Lower lobe of right lung (tissue), 2 donors: ENCODE data around the gene LHFPL6. TPM values are rescaled to one million over a fixed set of nuclear protein-coding genes. Genes with fewer than 3 reads are reported as not detected.

ENCODE experiments used
- ATAC-seq, 2 donors: fragments of 200-7000 bp; cut with Tn5 transposase; one replicate each; pipeline ENCODE4 v1.9.1; 2020 to 2022; ENCODE audit warnings: mild to moderate bottlenecking in 2 of 2, moderate library complexity in 2 of 2
- DNase-seq: peaks from one replicate; pipeline ENCODE4 v3.0.0-alpha.2; 2020
- H3K27ac ChIP-seq: fragments of 200-600 bp; one replicate; pipeline ENCODE4 v1.8.0; 2022
- H3K27me3 ChIP-seq: fragments of 200-600 bp; one replicate; pipeline ENCODE4 v1.8.0; 2022; ENCODE audit warnings: low read depth
- H3K36me3 ChIP-seq: fragments of 200-600 bp; one replicate; pipeline ENCODE4 v1.8.0; 2022; ENCODE audit warnings: mild to moderate bottlenecking
- H3K4me1 ChIP-seq: fragments of 200-600 bp; one replicate; pipeline ENCODE4 v1.8.0; 2022
- H3K4me3 ChIP-seq: fragments of 200-600 bp; one replicate; pipeline ENCODE4 v1.8.0; 2022; ENCODE audit warnings: mild to moderate bottlenecking
- H3K9me3 ChIP-seq: fragments of 200-600 bp; one replicate; pipeline ENCODE4 v1.8.0; 2022
- intact Hi-C: fragments of 100-400 bp; cut with DNase I; formaldehyde crosslinking; loops from one replicate; pipeline ENCODE4 v1.11.0; 2022
- total RNA-seq: library from RNA; stranded (reverse); fragmentation: NEBNext Ultra II Directional; extraction: Animal tissue kit (Norgen Biotek cat#: 25700); gene quantifications from one replicate; pipeline ENCODE4 v1.2.1, GENCODE V29; 2021
- TF ChIP-seq, protein P1 (sequence below): fragments of 200-600 bp; IDR thresholded peaks from one replicate; pipeline ENCODE4 v1.8.0; 2022; ENCODE audit warnings: antibody characterized with exemption, mild to moderate bottlenecking
- donor health status: DM: no; HTN: yes; CAD: no; lungs with severe emphysema.

The LHFPL6 gene
- total RNA-seq, 1 donor from 2014 or later = 68.7 TPM

DNA sequence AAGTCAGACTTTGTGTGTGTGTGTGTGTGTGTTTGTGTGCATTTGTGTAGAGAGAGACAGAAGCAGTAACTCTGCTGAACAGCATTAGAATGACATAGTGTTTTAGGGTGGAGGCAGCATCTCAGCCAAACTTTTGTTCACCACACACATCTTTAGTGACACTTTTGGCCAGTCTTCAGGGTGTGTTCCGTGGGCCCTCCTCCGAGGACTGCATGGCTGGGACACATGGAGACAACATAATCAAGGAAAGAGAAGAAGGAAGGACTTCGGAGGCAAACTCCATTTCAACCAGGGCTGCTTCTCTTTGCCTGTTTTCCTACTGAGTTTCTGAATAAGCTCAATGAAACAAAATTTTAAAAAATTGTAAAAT lies 205.1 kb downstream of the LHFPL6 start:
- ATAC-seq (no peak), DNase-seq (no peak)
- TF ChIP-seq, protein P1, sequence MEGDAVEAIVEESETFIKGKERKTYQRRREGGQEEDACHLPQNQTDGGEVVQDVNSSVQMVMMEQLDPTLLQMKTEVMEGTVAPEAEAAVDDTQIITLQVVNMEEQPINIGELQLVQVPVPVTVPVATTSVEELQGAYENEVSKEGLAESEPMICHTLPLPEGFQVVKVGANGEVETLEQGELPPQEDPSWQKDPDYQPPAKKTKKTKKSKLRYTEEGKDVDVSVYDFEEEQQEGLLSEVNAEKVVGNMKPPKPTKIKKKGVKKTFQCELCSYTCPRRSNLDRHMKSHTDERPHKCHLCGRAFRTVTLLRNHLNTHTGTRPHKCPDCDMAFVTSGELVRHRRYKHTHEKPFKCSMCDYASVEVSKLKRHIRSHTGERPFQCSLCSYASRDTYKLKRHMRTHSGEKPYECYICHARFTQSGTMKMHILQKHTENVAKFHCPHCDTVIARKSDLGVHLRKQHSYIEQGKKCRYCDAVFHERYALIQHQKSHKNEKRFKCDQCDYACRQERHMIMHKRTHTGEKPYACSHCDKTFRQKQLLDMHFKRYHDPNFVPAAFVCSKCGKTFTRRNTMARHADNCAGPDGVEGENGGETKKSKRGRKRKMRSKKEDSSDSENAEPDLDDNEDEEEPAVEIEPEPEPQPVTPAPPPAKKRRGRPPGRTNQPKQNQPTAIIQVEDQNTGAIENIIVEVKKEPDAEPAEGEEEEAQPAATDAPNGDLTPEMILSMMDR = no peak
- no peaks in the 10 kb centered on the region for H3K9me3 ChIP-seq
- H3K4me1 ChIP-seq = no peaks in the 10 kb centered on the region
- no peak overlapping the region for H3K4me3 ChIP-seq
- no peaks in the 10 kb centered on the region for H3K27me3 ChIP-seq
- H3K36me3 ChIP-seq = no peaks in the 10 kb centered on the region
- intact Hi-C loops = no loop called here
- H3K27ac ChIP-seq = no peak overlapping the region

DNA sequence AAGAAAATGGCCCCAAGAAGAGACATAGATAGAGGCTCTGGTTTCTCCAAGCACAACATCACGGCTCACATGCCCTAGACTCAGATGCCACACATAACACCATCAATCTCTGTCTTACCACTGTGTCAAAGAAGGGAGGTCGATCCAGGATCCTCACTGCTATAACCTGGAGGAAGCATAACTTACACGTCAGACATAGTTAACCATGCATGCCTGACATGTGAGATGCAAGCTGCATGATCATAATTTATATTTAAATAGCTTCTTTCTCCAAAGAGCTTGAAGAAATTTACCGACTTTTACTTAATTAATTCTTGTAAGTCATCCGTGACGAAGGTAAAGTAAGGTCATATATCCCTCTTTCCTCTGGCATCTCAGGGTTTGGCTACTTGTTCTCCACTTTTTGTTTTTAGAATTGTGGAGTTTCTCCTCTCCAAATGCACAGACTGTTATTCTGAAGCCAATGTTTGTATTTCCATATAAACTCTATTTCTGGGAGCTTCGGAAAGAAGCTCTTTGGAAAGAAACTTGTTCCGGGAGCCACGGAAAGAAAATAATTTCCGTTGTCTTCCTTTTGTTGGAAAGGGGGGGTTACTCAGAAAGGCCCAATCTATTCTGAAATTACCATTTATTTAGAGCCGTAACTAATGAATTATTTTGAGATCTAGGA lies 205.6 kb downstream of the LHFPL6 start:
- TF ChIP-seq, protein P1 = no peak
- no peak for ATAC-seq
- intact Hi-C loops = no loop called here
- Histone ChIP-seq H3K9me3 (no peaks in the 10 kb centered on the region), H3K4me1 (no peaks in the 10 kb centered on the region), H3K36me3 (no peaks in the 10 kb centered on the region), H3K27me3 (no peaks in the 10 kb centered on the region), H3K27ac (no peak overlapping the region), H3K4me3 (no peak overlapping the region)
- DNase-seq = no peak

DNA sequence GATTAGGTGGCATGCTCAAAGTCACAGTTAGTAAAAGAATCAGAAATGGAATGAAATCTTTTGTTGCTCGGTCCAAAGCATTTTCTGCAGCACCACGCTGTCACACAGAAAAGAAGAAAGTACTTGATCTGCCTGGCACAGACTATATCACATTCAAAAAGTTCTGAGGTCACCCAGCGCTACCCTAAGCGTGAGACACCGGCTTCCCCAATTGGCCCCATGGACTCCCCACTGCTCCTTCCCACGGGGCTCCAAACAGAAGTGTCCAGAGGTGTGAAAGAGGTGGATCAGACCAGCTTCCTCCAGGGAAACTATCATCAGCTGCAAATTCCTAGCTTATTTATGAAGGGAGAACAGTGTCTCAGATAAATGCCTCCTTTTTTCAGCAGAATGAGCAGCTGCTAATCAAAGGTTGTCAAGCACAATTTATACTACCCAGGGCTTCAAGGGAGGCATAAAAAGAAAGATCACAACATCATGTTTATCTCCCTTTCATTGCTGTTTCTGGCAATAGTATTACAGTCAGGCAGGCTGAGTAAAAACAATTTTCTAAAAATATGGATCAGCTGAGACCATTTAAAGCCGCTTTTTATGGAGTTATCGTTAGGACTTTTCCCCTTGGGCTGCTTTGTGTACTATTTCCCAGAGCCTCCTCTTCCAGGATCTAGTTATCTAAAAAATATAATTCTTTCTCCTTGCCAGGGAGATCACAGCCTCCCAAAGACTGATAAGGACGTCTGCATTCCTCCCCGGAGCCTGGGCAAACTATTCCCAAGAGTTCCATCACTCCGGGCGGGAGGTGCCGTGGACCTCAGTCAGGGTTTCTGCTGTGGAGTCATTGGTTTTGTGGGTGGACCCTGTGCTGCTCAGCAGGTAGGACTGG lies 208.0 kb downstream of the LHFPL6 start:
- intact Hi-C loops = no loop called here
- ATAC-seq = no peak

DNA sequence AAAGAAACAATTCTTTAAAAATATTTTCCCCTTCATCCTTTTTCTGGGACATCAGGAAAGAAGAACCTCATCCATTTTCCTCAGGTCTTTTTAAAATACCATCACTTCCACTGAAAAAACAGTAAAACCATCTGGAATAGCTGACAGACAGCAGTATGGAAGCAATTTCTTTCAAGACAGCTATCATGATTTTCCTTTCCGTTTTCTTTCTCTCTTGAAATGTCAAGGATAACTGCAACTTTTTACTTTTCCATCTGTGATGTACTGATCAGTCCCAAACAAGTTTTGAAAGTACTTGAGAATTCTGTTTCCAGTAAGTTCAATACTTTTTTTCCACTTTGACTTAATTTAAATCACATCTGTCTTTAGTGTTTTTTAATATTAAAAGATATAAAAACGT lies 211.2 kb downstream of the LHFPL6 start:
- Histone ChIP-seq H3K27me3 (no peaks in the 10 kb centered on the region), H3K9me3 (no peaks in the 10 kb centered on the region), H3K4me3 (no peak overlapping the region), H3K36me3 (no peaks in the 10 kb centered on the region), H3K27ac (no peak overlapping the region), H3K4me1 (peaks cover 1% of the 10 kb centered on the region)
- ATAC-seq (no peak), DNase-seq (no peak)
- intact Hi-C loops = no loop called here
- TF ChIP-seq, protein P1 = no peak

More for the DNA sequence above, 208.0 kb downstream of the LHFPL6 start:
- no peak overlapping the region for H3K4me3 ChIP-seq
- H3K9me3 ChIP-seq = no peaks in the 10 kb centered on the region
- no peak for DNase-seq
- no peaks in the 10 kb centered on the region for H3K36me3 ChIP-seq
- no peaks in the 10 kb centered on the region for H3K27me3 ChIP-seq
- TF ChIP-seq, protein P1 = no peak
- H3K4me1 ChIP-seq = no peaks in the 10 kb centered on the region
- H3K27ac ChIP-seq = no peak overlapping the region

DNA sequence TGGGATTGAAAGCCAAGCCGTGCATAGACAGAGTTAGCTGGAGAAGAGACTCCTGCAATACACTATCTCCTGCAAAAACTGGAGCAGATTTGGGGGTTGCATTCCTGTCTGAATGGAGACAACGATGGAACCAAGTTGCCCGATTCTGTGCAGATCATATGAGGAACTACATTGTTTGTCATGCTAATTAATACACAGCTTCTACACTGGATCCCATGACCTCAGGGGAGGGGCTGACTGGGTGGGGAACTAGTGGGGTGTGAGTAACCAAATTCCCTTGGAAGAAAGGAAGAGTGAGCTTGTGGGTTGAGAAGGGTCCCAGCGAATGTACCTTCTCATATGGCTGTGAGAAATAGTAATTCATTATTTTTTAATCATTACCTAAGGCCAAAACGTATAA lies 214.0 kb downstream of the LHFPL6 start:
- no peak for DNase-seq
- Histone ChIP-seq H3K27me3 (no peaks in the 10 kb centered on the region), H3K4me1 (peaks cover 10% of the 10 kb centered on the region), H3K9me3 (no peaks in the 10 kb centered on the region), H3K36me3 (no peaks in the 10 kb centered on the region), H3K4me3 (no peak overlapping the region), H3K27ac (no peak overlapping the region)
- TF ChIP-seq, protein P1 = no peak
- ATAC-seq = no peak
- intact Hi-C loops = no loop called here
